MM.1S (cell line): Measurements from ENCODE around the gene PSMD11.

Experiments used
- DNase-seq: peaks from one replicate; pipeline ENCODE4 v3.0.0-alpha.2; 2015
- H2AFZ ChIP-seq: fragments of 300-600 bp; sonication (generic); 2 replicates; pipeline ENCODE4 v1.6.0; 2016; ENCODE audit warnings: antibody characterized with exemption, low read length
- H3F3A ChIP-seq: fragments of 300-600 bp; sonication (generic); 2 replicates; pipeline ENCODE4 v1.6.1; 2016; ENCODE audit warnings: mild to moderate bottlenecking, antibody characterized with exemption, low read length, moderate library complexity, mixed read lengths; ENCODE audit not compliant: insufficient read depth
- H3K27ac ChIP-seq: fragments of 300-600 bp; sonication (generic); 2 replicates; pipeline ENCODE4 v1.5.1; 2016; ENCODE audit warnings: mild to moderate bottlenecking, low read length
- H3K27me3 ChIP-seq: fragments of 300-600 bp; sonication (generic); replicated peaks from 2 replicates; pipeline ENCODE4 v1.6.0; 2016; ENCODE audit warnings: low read length; ENCODE audit not compliant: insufficient read depth
- H3K36me3 ChIP-seq: fragments of 300-600 bp; sonication (generic); replicated peaks from 2 replicates; pipeline ENCODE4 v1.6.1; 2016; ENCODE audit warnings: mild to moderate bottlenecking, low read length, mixed read lengths; ENCODE audit not compliant: insufficient read depth
- H3K4me1 ChIP-seq: fragments of 300-600 bp; sonication (generic); 2 replicates; pipeline ENCODE4 v1.6.1; 2016; ENCODE audit warnings: low read length, mixed read lengths
- H3K4me2 ChIP-seq: fragments of 300-600 bp; sonication (generic); 2 replicates; pipeline ENCODE4 v1.6.0; 2016; ENCODE audit warnings: low read depth, low read length
- H3K4me3 ChIP-seq: fragments of 300-600 bp; sonication (generic); 2 replicates; pipeline ENCODE4 v1.5.1; 2016; ENCODE audit warnings: low read length, mixed read lengths
- H3K79me2 ChIP-seq: fragments of 300-600 bp; sonication (generic); 2 replicates; pipeline ENCODE4 v1.6.1; 2016; ENCODE audit warnings: mixed run types, low read length, mixed read lengths
- H3K9ac ChIP-seq: fragments of 300-600 bp; sonication (generic); 2 replicates; pipeline ENCODE4 v1.6.1; 2016; ENCODE audit warnings: low read length, mixed read lengths
- H3K9me2 ChIP-seq: fragments of 300-600 bp; sonication (generic); replicated peaks from 2 replicates; pipeline ENCODE4 v1.6.1; 2016; ENCODE audit warnings: mild to moderate bottlenecking, low read length, mixed read lengths; ENCODE audit not compliant: insufficient read depth
- H3K9me3 ChIP-seq: fragments of 300-600 bp; sonication (generic); replicated peaks from 2 replicates; pipeline ENCODE4 v1.6.1; 2016; ENCODE audit warnings: mild to moderate bottlenecking, low read length, mixed read lengths; ENCODE audit not compliant: insufficient read depth
- H4K20me1 ChIP-seq: fragments of 300-600 bp; sonication (generic); 2 replicates; pipeline ENCODE4 v1.6.1; 2016; ENCODE audit warnings: mild to moderate bottlenecking, low read length, moderate library complexity, mixed read lengths; ENCODE audit not compliant: insufficient read depth
- EZH2 ChIP-seq: fragments of 300-600 bp; sonication (generic); optimal IDR thresholded peaks from 2 replicates; pipeline ENCODE3; 2017; ENCODE audit warnings: low read depth, mild to moderate bottlenecking, antibody characterized with exemption, low read length, mixed read lengths
- EZH2phosphoT487 ChIP-seq: fragments of 300-600 bp; sonication (generic); IDR thresholded peaks from 2 replicates; pipeline ENCODE4 v1.6.1; 2018; ENCODE audit warnings: antibody characterized with exemption, low read length
- TF ChIP-seq, protein P1 (sequence below): fragments of 300-600 bp; sonication (generic); IDR thresholded peaks from 2 replicates; pipeline ENCODE4 v1.5.1; 2016; ENCODE audit warnings: antibody characterized with exemption, low read length, mixed read lengths

The PSMD11 gene

GRCh38 chr17:32510466-32510865 is 66.2 kb downstream of the PSMD11 start:
- Histone ChIP-seq H3K4me1 (0 out of 2 replicates have a peak, but pooled peaks cover 2% of the 10 kb centered on the region), H3K27ac (no peak overlapping the region), H3K9me3 (no peaks in the 10 kb centered on the region), H3K79me2 (no peaks in the 10 kb centered on the region), H3K4me3 (no peak overlapping the region), H3K9ac (no peak overlapping the region), H2AFZ (no peak overlapping the region), H4K20me1 (no peaks in the 10 kb centered on the region), H3K4me2 (no peak overlapping the region), H3K36me3 (no peaks in the 10 kb centered on the region), H3K9me2 (no peaks in the 10 kb centered on the region), H3K27me3 (no peaks in the 10 kb centered on the region), H3F3A (no peaks in the 10 kb centered on the region)
- no peak for DNase-seq
- TF ChIP-seq EZH2phosphoT487 (no peak), EZH2 (no peak)
- TF ChIP-seq, protein P1, sequence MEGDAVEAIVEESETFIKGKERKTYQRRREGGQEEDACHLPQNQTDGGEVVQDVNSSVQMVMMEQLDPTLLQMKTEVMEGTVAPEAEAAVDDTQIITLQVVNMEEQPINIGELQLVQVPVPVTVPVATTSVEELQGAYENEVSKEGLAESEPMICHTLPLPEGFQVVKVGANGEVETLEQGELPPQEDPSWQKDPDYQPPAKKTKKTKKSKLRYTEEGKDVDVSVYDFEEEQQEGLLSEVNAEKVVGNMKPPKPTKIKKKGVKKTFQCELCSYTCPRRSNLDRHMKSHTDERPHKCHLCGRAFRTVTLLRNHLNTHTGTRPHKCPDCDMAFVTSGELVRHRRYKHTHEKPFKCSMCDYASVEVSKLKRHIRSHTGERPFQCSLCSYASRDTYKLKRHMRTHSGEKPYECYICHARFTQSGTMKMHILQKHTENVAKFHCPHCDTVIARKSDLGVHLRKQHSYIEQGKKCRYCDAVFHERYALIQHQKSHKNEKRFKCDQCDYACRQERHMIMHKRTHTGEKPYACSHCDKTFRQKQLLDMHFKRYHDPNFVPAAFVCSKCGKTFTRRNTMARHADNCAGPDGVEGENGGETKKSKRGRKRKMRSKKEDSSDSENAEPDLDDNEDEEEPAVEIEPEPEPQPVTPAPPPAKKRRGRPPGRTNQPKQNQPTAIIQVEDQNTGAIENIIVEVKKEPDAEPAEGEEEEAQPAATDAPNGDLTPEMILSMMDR, result no peak

DNA sequence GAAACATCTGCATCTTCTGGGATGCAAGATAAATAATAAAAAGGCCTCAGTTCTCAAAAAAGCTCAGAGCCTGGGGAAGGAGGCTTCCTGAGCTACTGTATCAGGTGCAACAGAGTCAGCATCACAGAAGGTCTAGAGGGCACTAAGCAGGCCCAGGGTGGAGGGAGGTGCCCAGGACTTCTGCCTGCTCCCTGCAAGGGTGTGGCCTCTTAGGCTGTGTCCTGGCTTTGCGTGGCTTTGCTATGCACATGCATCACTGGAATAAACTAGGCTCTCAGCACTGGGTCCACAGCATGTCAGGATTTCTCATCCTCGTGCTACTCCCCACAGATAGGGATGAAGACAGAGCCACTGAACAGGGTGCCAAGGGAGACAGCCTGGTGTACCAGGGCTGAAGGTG is 68.0 kb downstream of the PSMD11 start:
- Histone ChIP-seq H3K4me3 (no peak overlapping the region), H3K4me2 (no peak overlapping the region), H3K27me3 (no peaks in the 10 kb centered on the region), H3K9me2 (no peaks in the 10 kb centered on the region), H3K9me3 (no peaks in the 10 kb centered on the region), H3K4me1 (no peaks in the 10 kb centered on the region), H3K79me2 (no peaks in the 10 kb centered on the region), H4K20me1 (no peaks in the 10 kb centered on the region), H3K27ac (no peak overlapping the region), H3K36me3 (no peaks in the 10 kb centered on the region), H3F3A (no peaks in the 10 kb centered on the region), H2AFZ (no peak overlapping the region), H3K9ac (no peak overlapping the region)
- no peak for DNase-seq
- no peak for TF ChIP-seq EZH2
- TF ChIP-seq, protein P1, result no peak

GRCh38 chr17:32513579-32513978 is 69.3 kb downstream of the PSMD11 start:
- no peaks in the 10 kb centered on the region for H3K4me1 ChIP-seq
- no peak for DNase-seq
- H3K27ac ChIP-seq, result no peak overlapping the region
- H3K27me3 ChIP-seq, result no peaks in the 10 kb centered on the region
- H3F3A ChIP-seq, result no peaks in the 10 kb centered on the region
- TF ChIP-seq, protein P1, result no peak
- TF ChIP-seq EZH2 (no peak), EZH2phosphoT487 (no peak)
- no peak overlapping the region for H3K4me3 ChIP-seq
- no peak overlapping the region for H2AFZ ChIP-seq
- H3K36me3 ChIP-seq, result no peaks in the 10 kb centered on the region
- H4K20me1 ChIP-seq, result no peaks in the 10 kb centered on the region
- H3K79me2 ChIP-seq, result no peaks in the 10 kb centered on the region
- no peak overlapping the region for H3K9ac ChIP-seq
- H3K9me3 ChIP-seq, result no peaks in the 10 kb centered on the region
- no peak overlapping the region for H3K4me2 ChIP-seq
- H3K9me2 ChIP-seq, result no peaks in the 10 kb centered on the region

DNA sequence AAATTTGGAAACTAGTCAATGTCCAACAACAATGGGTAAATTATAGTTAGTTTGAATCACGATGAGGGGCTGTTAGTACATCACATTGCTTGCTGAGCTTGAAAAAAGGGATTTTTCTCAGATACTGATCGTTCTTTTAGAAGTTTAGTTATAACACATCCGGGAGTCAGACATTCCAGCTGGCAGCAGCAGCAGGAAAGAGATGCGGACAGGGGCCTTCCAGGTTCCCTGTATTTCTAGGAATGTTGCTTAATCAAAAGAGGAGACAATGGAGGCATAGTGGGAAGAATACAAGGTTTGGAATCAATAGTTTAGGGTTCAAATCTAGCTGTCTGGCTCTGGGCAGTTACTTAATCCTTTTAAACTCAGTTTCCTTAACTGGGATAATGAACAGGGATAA is 70.3 kb downstream of the PSMD11 start:
- no peak overlapping the region for H3K4me2 ChIP-seq

More for the DNA sequence above, 70.3 kb downstream of the PSMD11 start:
- no peaks in the 10 kb centered on the region for H3K36me3 ChIP-seq
- H3K27ac ChIP-seq, result no peak overlapping the region
- no peaks in the 10 kb centered on the region for H3K9me2 ChIP-seq
- no peaks in the 10 kb centered on the region for H3K79me2 ChIP-seq
- H3K9ac ChIP-seq, result no peak overlapping the region
- TF ChIP-seq, protein P1, result no peak
- no peak for TF ChIP-seq EZH2
- no peak for TF ChIP-seq EZH2phosphoT487
- H3K4me3 ChIP-seq, result no peak overlapping the region
- no peaks in the 10 kb centered on the region for H4K20me1 ChIP-seq
- H3K4me1 ChIP-seq, result no peaks in the 10 kb centered on the region
- no peak for DNase-seq
- no peaks in the 10 kb centered on the region for H3K9me3 ChIP-seq
- H2AFZ ChIP-seq, result no peak overlapping the region
- no peaks in the 10 kb centered on the region for H3K27me3 ChIP-seq
- H3F3A ChIP-seq, result no peaks in the 10 kb centered on the region
